DOHH2 (cell line): ENCODE results near the gene SSNA1.
A peak's percentile ranks its signal among the peaks of the same experiment; 100 is the strongest.

ENCODE experiments used
- H3F3A ChIP-seq: fragments of 200-600 bp; sonication (generic), shearing (Covaris generic); 2 replicates; pipeline ENCODE4 v1.6.0; 2016; ENCODE audit warnings: antibody characterized with exemption, mild to moderate bottlenecking; ENCODE audit not compliant: control insufficient read depth, insufficient read depth
- H3K27ac ChIP-seq: fragments of 200-600 bp; sonication (generic); 2 replicates; pipeline ENCODE4 v1.5.1; 2014; ENCODE audit warnings: low read depth, mild to moderate bottlenecking, low read length, moderate library complexity
- H3K27me3 ChIP-seq: fragments of 200-600 bp; sonication (generic); 2 replicates; pipeline ENCODE4 v1.6.1; 2014; ENCODE audit warnings: mild to moderate bottlenecking, low read length, mixed read lengths; ENCODE audit not compliant: control insufficient read depth
- H3K36me3 ChIP-seq: fragments of 200-600 bp; sonication (generic); 2 replicates; pipeline ENCODE4 v1.6.1; 2014; ENCODE audit warnings: mild to moderate bottlenecking, low read length, moderate library complexity, mixed read lengths; ENCODE audit not compliant: control insufficient read depth
- H3K4me1 ChIP-seq: fragments of 200-600 bp; sonication (generic); 2 replicates; pipeline ENCODE4 v1.6.1; 2014; ENCODE audit warnings: mild to moderate bottlenecking, low read length, mixed read lengths; ENCODE audit not compliant: control insufficient read depth
- H3K4me2 ChIP-seq: fragments of 200-600 bp; sonication (generic); 2 replicates; pipeline ENCODE4 v1.6.0; 2014; ENCODE audit warnings: mild to moderate bottlenecking, low read length, moderate library complexity
- H3K4me3 ChIP-seq: fragments of 200-600 bp; sonication (generic); 2 replicates; pipeline ENCODE4 v1.5.1; 2014; ENCODE audit warnings: mild to moderate bottlenecking, low read length, mixed read lengths
- H3K79me2 ChIP-seq: fragments of 200-600 bp; sonication (generic); 2 replicates; pipeline ENCODE4 v1.6.1; 2014; ENCODE audit warnings: mild to moderate bottlenecking, low read length, mixed read lengths; ENCODE audit not compliant: control insufficient read depth
- H3K9me2 ChIP-seq: fragments of 200-600 bp; sonication (generic); replicated peaks from 2 replicates; pipeline ENCODE4 v1.6.1; 2014; ENCODE audit warnings: mild to moderate bottlenecking, low read length, mixed read lengths; ENCODE audit not compliant: control insufficient read depth
- H3K9me3 ChIP-seq: fragments of 200-600 bp; sonication (generic); 2 replicates; pipeline ENCODE4 v1.6.1; 2014; ENCODE audit warnings: antibody characterized with exemption, low read length, mixed read lengths; ENCODE audit not compliant: control insufficient read depth, insufficient read depth
- H4K20me1 ChIP-seq: fragments of 200-600 bp; sonication (generic); 2 replicates; pipeline ENCODE4 v1.6.0; 2014; ENCODE audit warnings: low read depth, mild to moderate bottlenecking, antibody characterized with exemption, low read length, moderate library complexity; ENCODE audit not compliant: control insufficient read depth, insufficient read depth
- CTCF ChIP-seq: fragments of 200-600 bp; sonication (generic); IDR thresholded peaks from one replicate; pipeline ENCODE4 v1.5.1; 2014; ENCODE audit warnings: antibody characterized with exemption, mild to moderate bottlenecking, low read depth, low read length; ENCODE audit not compliant: poor library complexity, severe bottlenecking
- EZH2phosphoT487 ChIP-seq: fragments of 200-600 bp; sonication (generic); IDR thresholded peaks from 2 replicates; pipeline ENCODE4 v1.6.1; 2017; ENCODE audit warnings: borderline replicate concordance, mild to moderate bottlenecking, antibody characterized with exemption, low read length, moderate library complexity, mixed read lengths

Gene SSNA1

GRCh38 chr9:137223078-137223970, 34.8 kb downstream of the SSNA1 start:
- H3K4me1 ChIP-seq, result peaks cover 35% of the 10 kb centered on the region
- H3K27me3 ChIP-seq, result no peaks in the 10 kb centered on the region
- H3K36me3 ChIP-seq, result no peaks in the 10 kb centered on the region; the same call in 1 of the 2 replicates
- H3K79me2 ChIP-seq, result peaks cover 5% of the 10 kb centered on the region
- H3K4me3 ChIP-seq, result peak overlapping the region; percentile 99
- peaks cover 6% of the 10 kb centered on the region for H3F3A ChIP-seq
- TF ChIP-seq EZH2phosphoT487 (no peak), CTCF (no peak)
- peak overlapping the region; percentile 99 for H3K4me2 ChIP-seq
- H3K9me2 ChIP-seq, result no peaks in the 10 kb centered on the region
- H4K20me1 ChIP-seq, result no peaks in the 10 kb centered on the region
- no peaks in the 10 kb centered on the region for H3K9me3 ChIP-seq
- H3K27ac ChIP-seq, result peak overlapping the region; percentile 68

GRCh38 chr9:137224830-137225694, 36.6 kb downstream of the SSNA1 start, which contains the start of gene CYSRT1:
TSS of gene CYSRT1 (plus strand) at chr9:137225174. CDS start at chr9:137225622, 448 bp downstream.
- no peaks in the 10 kb centered on the region for H4K20me1 ChIP-seq
- no peaks in the 10 kb centered on the region for H3K9me3 ChIP-seq
- TF ChIP-seq CTCF (no peak), EZH2phosphoT487 (no peak)
- peak within 1 kb of the TSS; percentile 97 for H3K4me2 ChIP-seq
- H3K27ac ChIP-seq, result peak within 1 kb of the TSS; percentile 68
- H3K4me1 ChIP-seq, result peaks cover 35% of the 10 kb centered on the region
- H3K4me3 ChIP-seq, result peak within 1 kb of the TSS; percentile 99
- peaks cover 6% of the 10 kb centered on the region for H3F3A ChIP-seq
- peaks cover 9% of the 10 kb centered on the region for H3K27me3 ChIP-seq
- peaks cover 5% of the 10 kb centered on the region for H3K79me2 ChIP-seq
- H3K9me2 ChIP-seq, result no peaks in the 10 kb centered on the region
- no peaks in the 10 kb centered on the region for H3K36me3 ChIP-seq

GRCh38 chr9:137225699-137226331, 37.3 kb downstream of the SSNA1 start:
- H3K4me3 ChIP-seq, result no peak overlapping the region
- no peaks in the 10 kb centered on the region for H4K20me1 ChIP-seq
- H3K27ac ChIP-seq, result no peak overlapping the region
- no peaks in the 10 kb centered on the region for H3K9me3 ChIP-seq
- H3K9me2 ChIP-seq, result no peaks in the 10 kb centered on the region
- H3K27me3 ChIP-seq, result peaks cover 13% of the 10 kb centered on the region
- H3K4me2 ChIP-seq, result no peak overlapping the region
- no peak for TF ChIP-seq CTCF
- H3F3A ChIP-seq, result peaks cover 6% of the 10 kb centered on the region
- peaks cover 5% of the 10 kb centered on the region for H3K79me2 ChIP-seq
- H3K36me3 ChIP-seq, result no peaks in the 10 kb centered on the region
- peaks cover 35% of the 10 kb centered on the region for H3K4me1 ChIP-seq
